Endodermal cell (in vitro differentiated cells): ENCODE results near the gene IGF2BP1. TPM values are rescaled to one million over a fixed set of nuclear protein-coding genes. Genes with fewer than 3 reads are reported as not detected.
"Not testable (repeated sequence)": the region's sequence is repeated elsewhere in the genome, so short reads cannot be mapped to it uniquely, and the experiment has no call there.

Experiments
- DNase-seq: peaks from one replicate; pipeline ENCODE4 v3.0.0-alpha.2; 2017
- H3K27ac ChIP-seq: 2 replicates; pipeline ENCODE4 v1.5.1; 2013; ENCODE audit warnings: mild to moderate bottlenecking, low read depth, low read length, moderate library complexity
- H3K27me3 ChIP-seq: 2 replicates; pipeline ENCODE4 v1.6.1; 2013; ENCODE audit warnings: mild to moderate bottlenecking, low read length, moderate library complexity; ENCODE audit not compliant: insufficient read depth, control insufficient read depth, poor library complexity, severe bottlenecking
- H3K36me3 ChIP-seq: 2 replicates; pipeline ENCODE4 v1.7.0; 2013; ENCODE audit warnings: mild to moderate bottlenecking, low read length, moderate library complexity; ENCODE audit not compliant: control insufficient read depth, insufficient read depth
- H3K4me1 ChIP-seq: one replicate; pipeline ENCODE4 v1.7.0; 2013; ENCODE audit warnings: low read length; ENCODE audit not compliant: control insufficient read depth, insufficient read depth
- H3K4me3 ChIP-seq: 2 replicates; pipeline ENCODE4 v1.5.1; 2013; ENCODE audit warnings: mild to moderate bottlenecking, low read length, moderate library complexity
- H3K9ac ChIP-seq: 2 replicates; pipeline ENCODE4 v1.6.1; 2013; ENCODE audit warnings: mild to moderate bottlenecking, low read length, moderate library complexity; ENCODE audit not compliant: poor library complexity, severe bottlenecking; ENCODE audit errors: extremely low read depth
- H3K9me3 ChIP-seq: 2 replicates; pipeline ENCODE4 v1.6.1; 2013; ENCODE audit warnings: mild to moderate bottlenecking, low read length, moderate library complexity; ENCODE audit not compliant: control insufficient read depth
- H3K27ac Mint-ChIP-seq: 2 replicates; pipeline ENCODE4 v1.8.0; 2020; ENCODE audit warnings: mixed read lengths
- H3K27me3 Mint-ChIP-seq: 2 replicates; pipeline ENCODE4 v1.8.0; 2021; ENCODE audit warnings: mild to moderate bottlenecking, mixed read lengths; ENCODE audit not compliant: insufficient read depth
- H3K36me3 Mint-ChIP-seq: 2 replicates; pipeline ENCODE4 v1.8.0; 2020; ENCODE audit warnings: low read depth, mixed read lengths
- H3K4me1 Mint-ChIP-seq: 2 replicates; pipeline ENCODE4 v1.8.0; 2020; ENCODE audit warnings: mixed read lengths
- H3K4me3 Mint-ChIP-seq: 2 replicates; pipeline ENCODE4 v1.8.0; 2020; ENCODE audit warnings: mild to moderate bottlenecking, moderate library complexity, mixed read lengths
- H3K9me3 Mint-ChIP-seq: 2 replicates; pipeline ENCODE4 v1.8.0; 2020; ENCODE audit warnings: mild to moderate bottlenecking, mixed read lengths
- CTCF ChIP-seq: fragments of 200-600 bp; sonication (generic); conservative IDR thresholded peaks from 2 replicates; pipeline ENCODE4 v1.5.0; 2021; ENCODE audit warnings: antibody characterized with exemption, mild to moderate bottlenecking
- WGBS, 2 experiments: methylation state at CpG; one replicate each; pipeline versions ENCODE4 v1.1.5 to v1.1.7; 2013; ENCODE audit warnings: missing lambda C conversion rate in 2 of 2, mixed read lengths in 1 of 2; ENCODE audit not compliant: insufficient coverage in 1 of 2, insufficient read length in 1 of 2; 5-methylcytosine and 5-hydroxymethylcytosine counted together
- total RNA-seq, 2 donors: library from RNA; stranded (reverse); fragmentation: NEBNext Ultra II Directional in 1 of 2; extraction: Animal tissue kit (Norgen Biotek cat#: 25700) in 1 of 2; gene quantifications; 2 replicates in 1 of 2; 3 replicates in 1 of 2; pipeline ENCODE4 v1.2.1, GENCODE V29; 2021

The IGF2BP1 gene
- total RNA-seq, 2 donors from 2014 or later: 333 to 360 TPM

- Mint-ChIP-seq H3K27ac (peak overlapping the region; percentile 98), H3K27me3 (no peaks in the 10 kb centered on the region), H3K9me3 (no peaks in the 10 kb centered on the region), H3K4me1 (peaks cover 56% of the 10 kb centered on the region), H3K4me3 (peak overlapping the region; percentile 43), H3K36me3 (peaks cover 50% of the 10 kb centered on the region)
- no peak for DNase-seq
- no peaks in the 10 kb centered on the region for H3K9me3 ChIP-seq
- H3K9ac ChIP-seq: peak overlapping the region; percentile 59
- WGBS, 2 experiments: 60% methylated on average over 2 of the region's 2 CpGs; no CpG with 5 or more reads in 1 of the 2 experiments
- peaks cover 47% of the 10 kb centered on the region for H3K36me3 ChIP-seq
- no peaks in the 10 kb centered on the region for H3K27me3 ChIP-seq
- TF ChIP-seq CTCF: no peak
- H3K27ac ChIP-seq: peak overlapping the region; percentile 95
- H3K4me3 ChIP-seq: peak overlapping the region; percentile 66
- peaks cover 28% of the 10 kb centered on the region for H3K4me1 ChIP-seq
These were observed 24.6 kb downstream of the IGF2BP1 start for GRCh38 chr17:49021768-49022103.

GRCh38 chr17:49022391-49022941 is 25.3 kb downstream of the IGF2BP1 start:
- DNase-seq: peak; percentile 98
- H3K9me3 Mint-ChIP-seq: no peaks in the 10 kb centered on the region
- H3K9ac ChIP-seq: peak overlapping the region; percentile 59
- H3K27me3 Mint-ChIP-seq: no peaks in the 10 kb centered on the region
- H3K36me3 ChIP-seq: peaks cover 54% of the 10 kb centered on the region
- no peaks in the 10 kb centered on the region for H3K9me3 ChIP-seq
- TF ChIP-seq CTCF: no peak
- peaks cover 52% of the 10 kb centered on the region for H3K36me3 Mint-ChIP-seq
- peaks cover 28% of the 10 kb centered on the region for H3K4me1 ChIP-seq
- peak overlapping the region; percentile 43 for H3K4me3 Mint-ChIP-seq
- 0 to 1% methylated on average over 2 to 6 of the region's 6 CpGs for WGBS, 2 experiments
- peak overlapping the region; percentile 98 for H3K27ac Mint-ChIP-seq
- H3K4me3 ChIP-seq: peak overlapping the region; percentile 68
- peak overlapping the region; percentile 95 for H3K27ac ChIP-seq
- H3K4me1 Mint-ChIP-seq: peaks cover 51% of the 10 kb centered on the region
- no peaks in the 10 kb centered on the region for H3K27me3 ChIP-seq

DNA sequence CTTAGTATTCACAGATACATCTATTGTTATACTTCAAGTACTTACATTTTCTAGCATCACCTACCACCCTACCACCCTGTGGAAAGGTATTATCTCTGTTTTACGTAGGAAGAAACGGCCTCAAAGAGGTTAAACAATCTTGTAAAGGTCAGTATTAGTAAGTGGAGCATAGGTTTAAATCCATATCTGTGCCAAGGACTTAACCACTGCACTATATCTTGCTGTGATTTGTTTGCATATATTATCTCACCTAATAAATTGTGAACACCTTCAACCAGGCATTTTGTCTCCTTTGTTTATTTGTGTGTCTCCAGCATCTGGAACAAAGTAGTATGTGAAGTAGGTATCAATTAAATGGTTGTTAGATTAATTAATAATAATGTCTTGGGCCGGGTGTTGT is 27.3 kb downstream of the IGF2BP1 start:
- no peak overlapping the region for H3K4me3 ChIP-seq
- H3K36me3 ChIP-seq: peaks cover 65% of the 10 kb centered on the region
- no peak for DNase-seq
- peaks cover 65% of the 10 kb centered on the region for H3K36me3 Mint-ChIP-seq
- H3K27ac Mint-ChIP-seq: peak overlapping the region; percentile 58
- H3K27me3 Mint-ChIP-seq: no peaks in the 10 kb centered on the region
- H3K9me3 Mint-ChIP-seq: no peaks in the 10 kb centered on the region
- no peak overlapping the region for H3K9ac ChIP-seq
- no peaks in the 10 kb centered on the region for H3K9me3 ChIP-seq
- peaks cover 23% of the 10 kb centered on the region for H3K4me1 ChIP-seq
- H3K4me1 Mint-ChIP-seq: peaks cover 36% of the 10 kb centered on the region
- H3K27ac ChIP-seq: no peak overlapping the region
- 68 to 100% methylated on average over 1 to 2 of the region's 3 CpGs for WGBS, 2 experiments
- H3K4me3 Mint-ChIP-seq: no peak overlapping the region
- H3K27me3 ChIP-seq: no peaks in the 10 kb centered on the region
- no peak for TF ChIP-seq CTCF

GRCh38 chr17:49026447-49026846 is 29.3 kb downstream of the IGF2BP1 start:
- H3K9ac ChIP-seq, DNase-seq, H3K27me3 ChIP-seq, H3K9me3 Mint-ChIP-seq, H3K4me3 ChIP-seq, H3K4me3 Mint-ChIP-seq, H3K9me3 ChIP-seq, H3K27me3 Mint-ChIP-seq, H3K27ac ChIP-seq: not testable (repeated sequence)
- Histone ChIP-seq H3K4me1 (peaks cover 13% of the 10 kb centered on the region), H3K36me3 (peaks cover 73% of the 10 kb centered on the region)
- Mint-ChIP-seq H3K36me3 (peaks cover 77% of the 10 kb centered on the region), H3K27ac (peak overlapping the region; percentile 44), H3K4me1 (peaks cover 27% of the 10 kb centered on the region)
- WGBS, 2 experiments: 80 to 100% methylated on average over 1 to 2 of the region's 4 CpGs
